Chondrocyte (in vitro differentiated cells): ENCODE results near the gene MFNG. TPM values are rescaled to one million over a fixed set of nuclear protein-coding genes. Genes with fewer than 3 reads are reported as not detected.
A peak's percentile ranks its signal among the peaks of the same experiment; 100 is the strongest.

Experiments used
- DNase-seq: peaks from one replicate; pipeline ENCODE4 v3.0.0; 2021; ENCODE audit warnings: mixed read lengths, low spot score
- H3K27ac Mint-ChIP-seq: one replicate; pipeline ENCODE4 v1.8.0; 2021; ENCODE audit warnings: mild to moderate bottlenecking, moderate library complexity, mixed read lengths; ENCODE audit not compliant: unreplicated experiment
- H3K27me3 Mint-ChIP-seq: 2 replicates; pipeline ENCODE4 v1.8.0; 2021; ENCODE audit warnings: low read depth, mixed read lengths
- H3K36me3 Mint-ChIP-seq: 2 replicates; pipeline ENCODE4 v1.8.0; 2021; ENCODE audit warnings: low read depth, mixed read lengths
- H3K4me1 Mint-ChIP-seq: 2 replicates; pipeline ENCODE4 v1.8.0; 2021; ENCODE audit warnings: low read depth, mild to moderate bottlenecking, mixed read lengths
- H3K4me3 Mint-ChIP-seq: one replicate; pipeline ENCODE4 v1.8.0; 2021; ENCODE audit warnings: mild to moderate bottlenecking, moderate library complexity, mixed read lengths; ENCODE audit not compliant: unreplicated experiment
- H3K9me3 Mint-ChIP-seq: 2 replicates; pipeline ENCODE4 v1.8.0; 2021; ENCODE audit warnings: low read depth, mixed read lengths
- total RNA-seq: library from RNA; stranded (reverse); gene quantifications from 3 replicates; pipeline ENCODE4 v1.2.1, GENCODE V29; 2021
- TF ChIP-seq, protein P1 (sequence below): fragments of 200-600 bp; sonication (generic); IDR thresholded peaks from 2 replicates; pipeline ENCODE4 v1.5.0; 2021; ENCODE audit warnings: antibody characterized with exemption, mild to moderate bottlenecking, moderate library complexity

The MFNG gene
- total RNA-seq, 1 donor from 2014 or later: 1.1 TPM

DNA sequence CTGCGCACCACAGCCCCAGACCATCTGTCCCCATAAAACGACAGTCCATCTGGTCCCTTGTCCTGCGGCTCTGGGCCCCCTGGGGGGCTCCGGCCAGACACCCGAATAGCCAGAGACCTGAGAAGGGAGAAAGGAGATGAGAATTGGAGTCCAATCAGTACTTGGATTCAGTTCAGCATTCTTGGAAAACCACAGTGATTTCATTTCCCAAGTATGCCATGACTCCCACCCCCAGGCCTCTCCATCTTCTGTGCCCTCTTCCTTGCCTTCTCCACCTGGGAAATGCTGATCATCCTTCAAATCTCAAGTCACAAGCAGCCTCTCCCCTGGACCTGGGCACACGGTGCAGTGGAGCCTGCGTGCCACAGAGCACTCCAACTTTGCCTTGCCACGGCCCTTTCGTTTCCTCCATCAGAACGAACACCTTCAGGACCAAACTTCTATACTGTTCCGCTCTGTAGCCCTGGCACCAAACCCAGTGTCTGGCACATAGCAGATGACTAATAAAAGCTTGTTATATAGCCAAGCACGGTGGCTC, 10.9 kb upstream of the MFNG start:
- Mint-ChIP-seq H3K9me3 (no peaks in the 10 kb centered on the region), H3K27me3 (no peaks in the 10 kb centered on the region), H3K36me3 (peaks cover 4% of the 10 kb centered on the region), H3K4me3 (no peak overlapping the region), H3K4me1 (peaks cover 62% of the 10 kb centered on the region), H3K27ac (peak overlapping the region; percentile 94)
- DNase-seq: no peak
- TF ChIP-seq, protein P1, sequence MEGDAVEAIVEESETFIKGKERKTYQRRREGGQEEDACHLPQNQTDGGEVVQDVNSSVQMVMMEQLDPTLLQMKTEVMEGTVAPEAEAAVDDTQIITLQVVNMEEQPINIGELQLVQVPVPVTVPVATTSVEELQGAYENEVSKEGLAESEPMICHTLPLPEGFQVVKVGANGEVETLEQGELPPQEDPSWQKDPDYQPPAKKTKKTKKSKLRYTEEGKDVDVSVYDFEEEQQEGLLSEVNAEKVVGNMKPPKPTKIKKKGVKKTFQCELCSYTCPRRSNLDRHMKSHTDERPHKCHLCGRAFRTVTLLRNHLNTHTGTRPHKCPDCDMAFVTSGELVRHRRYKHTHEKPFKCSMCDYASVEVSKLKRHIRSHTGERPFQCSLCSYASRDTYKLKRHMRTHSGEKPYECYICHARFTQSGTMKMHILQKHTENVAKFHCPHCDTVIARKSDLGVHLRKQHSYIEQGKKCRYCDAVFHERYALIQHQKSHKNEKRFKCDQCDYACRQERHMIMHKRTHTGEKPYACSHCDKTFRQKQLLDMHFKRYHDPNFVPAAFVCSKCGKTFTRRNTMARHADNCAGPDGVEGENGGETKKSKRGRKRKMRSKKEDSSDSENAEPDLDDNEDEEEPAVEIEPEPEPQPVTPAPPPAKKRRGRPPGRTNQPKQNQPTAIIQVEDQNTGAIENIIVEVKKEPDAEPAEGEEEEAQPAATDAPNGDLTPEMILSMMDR: no peak

DNA sequence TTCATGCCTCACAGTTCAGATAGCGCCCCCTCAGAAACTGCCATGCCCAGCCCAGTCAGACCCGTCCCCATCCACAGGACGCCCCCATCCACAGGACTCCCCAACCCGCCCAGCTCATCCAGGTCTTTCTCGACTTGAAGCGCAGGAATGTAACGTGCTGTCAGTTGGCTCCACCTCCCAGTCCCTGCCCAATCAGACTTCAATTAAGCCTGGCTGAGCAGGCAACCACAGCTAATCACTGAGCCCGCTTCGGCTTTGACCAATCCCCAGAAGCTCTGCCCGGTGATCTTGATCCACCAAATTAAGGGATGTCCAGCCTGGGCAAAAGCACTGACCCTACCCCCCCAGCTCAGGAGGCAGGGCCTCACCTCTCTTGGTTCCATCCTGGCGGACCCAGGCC, 10.5 kb upstream of the MFNG start:
- Mint-ChIP-seq H3K27ac (peak overlapping the region; percentile 94), H3K9me3 (no peaks in the 10 kb centered on the region), H3K4me1 (peaks cover 57% of the 10 kb centered on the region), H3K36me3 (peaks cover 5% of the 10 kb centered on the region), H3K4me3 (no peak overlapping the region), H3K27me3 (no peaks in the 10 kb centered on the region)
- no peak for DNase-seq
- TF ChIP-seq, protein P1: no peak

DNA sequence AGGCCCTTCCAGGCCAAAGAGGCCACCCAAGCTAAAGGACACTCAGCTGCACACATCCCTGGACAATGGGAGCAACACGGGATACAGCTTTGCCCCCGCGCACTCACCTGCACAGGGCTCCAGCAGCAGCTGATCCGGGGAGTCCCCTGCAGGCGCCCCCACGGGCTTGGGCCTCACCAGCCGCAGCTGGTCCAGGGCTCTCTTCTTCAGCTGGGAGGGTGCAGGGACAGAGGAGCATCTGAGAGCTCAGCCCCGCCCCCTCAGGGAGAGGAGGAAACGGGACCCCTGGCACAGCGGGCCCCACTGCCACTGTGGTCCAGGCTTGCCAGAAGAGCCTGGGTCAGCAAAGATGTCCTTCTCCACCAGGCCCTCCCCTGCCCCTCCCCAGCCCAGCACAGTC, 7.8 kb upstream of the MFNG start:
- no peaks in the 10 kb centered on the region for H3K27me3 Mint-ChIP-seq
- H3K4me1 Mint-ChIP-seq: peaks cover 30% of the 10 kb centered on the region
- no peaks in the 10 kb centered on the region for H3K9me3 Mint-ChIP-seq
- DNase-seq: no peak
- no peak overlapping the region for H3K27ac Mint-ChIP-seq
- peaks cover 16% of the 10 kb centered on the region for H3K36me3 Mint-ChIP-seq
- TF ChIP-seq, protein P1: no peak
- no peak overlapping the region for H3K4me3 Mint-ChIP-seq

DNA sequence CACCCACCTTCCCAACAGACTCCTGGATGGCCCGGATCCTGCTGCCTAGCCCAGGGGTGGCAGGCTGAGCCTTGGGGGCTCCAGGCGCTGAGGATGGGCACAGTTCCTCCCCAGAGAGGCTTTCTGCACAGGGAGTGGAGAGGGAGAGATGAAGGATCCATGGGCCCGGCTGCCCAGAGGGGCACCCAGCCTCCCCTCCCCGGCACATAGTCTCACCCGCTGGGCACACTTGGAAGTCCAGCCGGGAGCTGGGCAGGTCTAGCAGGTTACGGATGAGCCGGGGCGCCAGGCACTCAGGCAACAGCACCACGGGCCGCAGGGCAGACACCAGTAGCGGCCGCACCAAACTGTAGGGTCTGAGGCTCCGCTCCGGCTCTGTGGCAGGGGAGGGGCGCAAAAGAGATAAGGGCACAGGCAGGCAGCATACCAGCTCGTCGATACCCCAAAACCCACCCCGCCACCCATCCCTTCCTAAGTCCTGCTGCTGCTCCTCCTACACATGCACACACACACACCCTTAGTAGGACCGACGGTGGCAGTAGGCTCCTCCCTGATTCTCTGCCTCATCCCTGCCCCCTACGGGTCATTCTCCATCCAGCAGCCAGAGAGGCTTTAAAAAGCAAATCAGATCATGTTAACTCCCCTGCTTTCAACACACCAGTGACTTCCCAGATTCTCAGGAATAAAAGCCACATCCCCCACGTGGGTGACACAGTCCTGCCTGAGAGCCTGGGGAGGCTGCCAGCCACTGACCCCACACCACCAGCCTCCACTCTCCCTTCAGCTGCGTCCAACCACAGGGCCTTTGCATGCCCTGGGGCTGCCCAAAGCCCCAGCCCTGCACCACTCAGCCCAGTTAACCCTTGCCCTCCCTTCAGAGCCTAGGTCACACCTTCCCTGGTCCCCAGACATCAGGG, 6.5 kb upstream of the MFNG start:
- no peaks in the 10 kb centered on the region for H3K27me3 Mint-ChIP-seq
- peak overlapping the region; percentile 46 for H3K27ac Mint-ChIP-seq
- no peak for DNase-seq
- H3K36me3 Mint-ChIP-seq: peaks cover 16% of the 10 kb centered on the region
- TF ChIP-seq, protein P1: peak; percentile 76
- no peaks in the 10 kb centered on the region for H3K9me3 Mint-ChIP-seq
- H3K4me1 Mint-ChIP-seq: peaks cover 20% of the 10 kb centered on the region
- no peak overlapping the region for H3K4me3 Mint-ChIP-seq

DNA sequence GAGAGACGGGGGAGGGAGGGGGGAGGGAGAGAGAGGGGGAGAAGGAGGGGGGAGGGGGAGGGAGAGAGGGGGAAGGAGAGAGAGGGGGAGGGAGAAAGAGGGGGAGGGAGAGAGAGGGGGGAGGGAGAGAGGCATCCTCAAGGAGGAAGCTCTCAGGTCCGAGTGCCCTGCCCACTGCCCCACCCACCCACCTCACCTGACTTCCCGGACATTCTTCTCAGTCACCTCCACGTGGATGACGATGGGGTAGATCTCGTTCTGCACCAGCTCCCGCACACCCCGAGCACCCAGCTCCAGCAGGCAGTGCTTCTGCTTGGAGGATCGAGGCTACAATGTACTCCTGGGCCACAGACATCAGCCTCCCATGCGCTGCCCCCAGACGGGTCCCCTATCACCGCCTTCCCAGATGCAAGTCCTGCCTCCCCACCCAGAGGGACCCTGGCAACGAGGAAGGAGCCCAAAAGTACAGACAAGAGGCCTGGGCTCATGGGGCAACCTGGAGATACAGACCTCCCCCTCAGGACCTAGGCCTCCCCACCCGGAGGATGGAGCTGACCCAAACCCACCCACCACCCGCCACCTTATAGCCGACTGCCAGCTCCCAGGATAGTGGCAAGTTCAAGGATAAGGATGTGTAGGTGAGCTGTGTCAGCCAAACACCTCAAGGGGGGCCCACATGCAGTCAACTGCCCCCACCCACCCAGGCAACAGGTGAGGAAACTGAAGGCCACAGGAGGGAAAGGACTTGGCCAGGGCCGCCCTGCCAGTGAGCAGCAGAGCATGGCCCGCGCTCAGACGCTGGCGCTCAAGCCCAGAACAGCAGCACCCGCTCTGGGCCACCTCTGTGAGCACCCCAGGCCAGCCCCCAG, 5.6 kb upstream of the MFNG start:
- H3K27ac Mint-ChIP-seq: no peak overlapping the region
- peaks cover 19% of the 10 kb centered on the region for H3K4me1 Mint-ChIP-seq
- no peak for DNase-seq
- H3K36me3 Mint-ChIP-seq: peaks cover 16% of the 10 kb centered on the region
- TF ChIP-seq, protein P1: no peak
- H3K9me3 Mint-ChIP-seq: no peaks in the 10 kb centered on the region
- no peaks in the 10 kb centered on the region for H3K27me3 Mint-ChIP-seq
- no peak overlapping the region for H3K4me3 Mint-ChIP-seq
